WTC11 (cell line): ENCODE results near the gene GALNT11. TPM values are rescaled to one million over a fixed set of nuclear protein-coding genes. Genes with fewer than 3 reads are reported as not detected.
"Not testable (repeated sequence)": the region's sequence is repeated elsewhere in the genome, so short reads cannot be mapped to it uniquely, and the experiment has no call there.

Source experiments
- ATAC-seq: fragments of 200-7000 bp; cut with Tn5 transposase; 2 replicates; pipeline ENCODE4 v1.10.0; 2021; ENCODE audit warnings: mild to moderate bottlenecking, moderate library complexity
- CTCF ChIA-PET: fragments of 300-600 bp; sonication (Branson Sonifier 250); formaldehyde crosslinking; loops from one replicate; lab custom pipeline; 2021; ENCODE audit warnings: antibody characterized with exemption; lab: Charles Lee
- POLR2A ChIA-PET: fragments of 350-600 bp; sonication (Branson Sonifier 250); formaldehyde crosslinking; loops from one replicate; lab custom pipeline; 2021; ENCODE audit warnings: antibody characterized with exemption; lab: Charles Lee
- DNase-seq: peaks from one replicate; pipeline ENCODE4 v3.0.0; 2021; ENCODE audit warnings: low spot score
- H3K27ac Mint-ChIP-seq: 2 replicates; pipeline ENCODE4 v1.8.0; 2021; ENCODE audit warnings: mixed read lengths
- H3K27me3 Mint-ChIP-seq: 2 replicates; pipeline ENCODE4 v1.8.0; 2021; ENCODE audit warnings: low read depth, mild to moderate bottlenecking, moderate library complexity, mixed read lengths
- H3K36me3 Mint-ChIP-seq: 2 replicates; pipeline ENCODE4 v1.8.0; 2021; ENCODE audit warnings: mixed read lengths
- H3K4me1 Mint-ChIP-seq: 2 replicates; pipeline ENCODE4 v1.8.0; 2022; ENCODE audit warnings: mixed read lengths
- H3K4me3 Mint-ChIP-seq: 2 replicates; pipeline ENCODE4 v1.8.0; 2021; ENCODE audit warnings: mild to moderate bottlenecking, moderate library complexity, mixed read lengths
- H3K9me3 Mint-ChIP-seq: 2 replicates; pipeline ENCODE4 v1.8.0; 2021; ENCODE audit warnings: mixed read lengths
- CREM ChIP-seq: sonication (generic); formaldehyde crosslinking; IDR thresholded peaks from 2 replicates; pipeline ENCODE4 v1.8.1; 2022; ENCODE audit warnings: mild to moderate bottlenecking, missing genetic modification reagents, moderate library complexity
- FOXK1 ChIP-seq: sonication (generic); formaldehyde crosslinking; IDR thresholded peaks from 2 replicates; pipeline ENCODE4 v1.8.0; 2022; ENCODE audit warnings: mild to moderate bottlenecking, moderate library complexity, missing genetic modification reagents
- IRF2 ChIP-seq: sonication (generic); formaldehyde crosslinking; IDR thresholded peaks from 2 replicates; pipeline ENCODE4 v1.8.0; 2022; ENCODE audit warnings: low read depth, missing genetic modification reagents, borderline replicate concordance
- JUN ChIP-seq: sonication (generic); formaldehyde crosslinking; IDR thresholded peaks from 2 replicates; pipeline ENCODE4 v1.8.0; 2023; ENCODE audit warnings: mild to moderate bottlenecking, missing genetic modification reagents
- NFE2L1 ChIP-seq: sonication (generic); formaldehyde crosslinking; IDR thresholded peaks from 2 replicates; pipeline ENCODE4 v1.8.1; 2023; ENCODE audit warnings: missing genetic modification reagents
- OVOL2 ChIP-seq: fragments of 250-450 bp; sonication (Bioruptor Pico); IDR thresholded peaks from 2 replicates; pipeline ENCODE4 v1.9.0; 2021; ENCODE audit warnings: mild to moderate bottlenecking, borderline replicate concordance
- SMAD4 ChIP-seq: sonication (generic); formaldehyde crosslinking; IDR thresholded peaks from 2 replicates; pipeline ENCODE4 v1.8.0; 2022; ENCODE audit warnings: mild to moderate bottlenecking, missing genetic modification reagents
- ZMAT4 ChIP-seq: fragments of 250-450 bp; sonication (Bioruptor Pico); IDR thresholded peaks from 2 replicates; pipeline ENCODE4 v1.9.0; 2021; ENCODE audit warnings: mild to moderate bottlenecking
- ZNF138 ChIP-seq: sonication (generic); formaldehyde crosslinking; conservative IDR thresholded peaks from 2 replicates; pipeline ENCODE4 v1.8.1; 2022; ENCODE audit warnings: mild to moderate bottlenecking, moderate library complexity, missing genetic modification reagents
- ZNF263 ChIP-seq: sonication (generic); formaldehyde crosslinking; IDR thresholded peaks from 2 replicates; pipeline ENCODE4 v1.8.1; 2022; ENCODE audit warnings: low read depth, mild to moderate bottlenecking, moderate library complexity, missing genetic modification reagents
- ZNF396 ChIP-seq: fragments of 250-450 bp; sonication (Bioruptor Pico); IDR thresholded peaks from 2 replicates; pipeline ENCODE4 v1.8.0; 2021; ENCODE audit warnings: mild to moderate bottlenecking, moderate library complexity, borderline replicate concordance
- total RNA-seq: library from RNA; stranded (reverse); gene quantifications from 3 replicates; pipeline ENCODE4 v1.2.3, GENCODE V29; 2021
- TF ChIP-seq, protein P1 (sequence below): sonication (generic); formaldehyde crosslinking; IDR thresholded peaks from 2 replicates; pipeline ENCODE4 v1.8.1; 2023; ENCODE audit warnings: mild to moderate bottlenecking, missing genetic modification reagents, borderline replicate concordance
- TF ChIP-seq, protein P2 (sequence below): sonication (generic); formaldehyde crosslinking; IDR thresholded peaks from 2 replicates; pipeline ENCODE4 v1.8.1; 2023; ENCODE audit warnings: mild to moderate bottlenecking, moderate library complexity, missing genetic modification reagents
- TF ChIP-seq, protein P3 (sequence below): fragments of 200-600 bp; IDR thresholded peaks from 2 replicates; pipeline ENCODE4 v1.8.0; 2022; ENCODE audit warnings: antibody characterized with exemption

GALNT11 gene
- total RNA-seq, 1 experiment from 2014 or later: 24.0 TPM

DNA sequence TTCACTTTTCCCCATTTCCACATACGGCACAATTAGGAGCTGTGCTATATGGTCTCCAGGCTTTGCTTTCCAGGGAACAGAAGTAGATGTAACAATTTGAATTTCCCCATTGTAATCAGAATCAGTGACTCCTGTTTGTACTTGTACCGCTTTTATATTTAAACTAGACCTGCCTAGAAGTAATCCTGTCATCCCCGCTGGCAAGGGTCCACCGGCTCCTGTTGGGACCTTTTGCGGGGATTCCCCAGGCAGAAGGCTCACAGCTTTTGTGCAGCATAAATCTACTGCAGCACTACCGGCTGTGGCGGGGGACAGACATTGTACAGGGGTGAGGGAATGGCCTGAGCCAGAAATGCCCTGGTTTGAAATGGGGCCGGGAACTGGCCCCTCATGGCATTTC lies 17.6 kb downstream of the GALNT11 start:
- H3K27ac Mint-ChIP-seq, H3K4me3 Mint-ChIP-seq, POLR2A ChIA-PET, ATAC-seq, H3K4me1 Mint-ChIP-seq, DNase-seq, CTCF ChIA-PET, H3K27me3 Mint-ChIP-seq: not testable (repeated sequence)
- H3K9me3 Mint-ChIP-seq: peaks cover 77% of the 10 kb centered on the region
- peaks cover 70% of the 10 kb centered on the region for H3K36me3 Mint-ChIP-seq

GRCh38 chr7:152044909-152045308 lies 19.4 kb downstream of the GALNT11 start:
- H3K4me1 Mint-ChIP-seq, POLR2A ChIA-PET, CTCF ChIA-PET, H3K27ac Mint-ChIP-seq, ATAC-seq, H3K4me3 Mint-ChIP-seq, H3K27me3 Mint-ChIP-seq, DNase-seq: not testable (repeated sequence)
- Mint-ChIP-seq H3K9me3 (peaks cover 70% of the 10 kb centered on the region), H3K36me3 (peaks cover 62% of the 10 kb centered on the region)

GRCh38 chr7:152046531-152046930 lies 21.1 kb downstream of the GALNT11 start:
- ChIA-PET POLR2A (no interaction called here), CTCF (no interaction called here)
- ATAC-seq (no peak), DNase-seq (no peak)
- no peak overlapping the region for H3K4me3 Mint-ChIP-seq
- TF ChIP-seq NFE2L1: no peak
- no peak for TF ChIP-seq FOXK1 (CRISPR knock-in tag)
- TF ChIP-seq, protein P1, sequence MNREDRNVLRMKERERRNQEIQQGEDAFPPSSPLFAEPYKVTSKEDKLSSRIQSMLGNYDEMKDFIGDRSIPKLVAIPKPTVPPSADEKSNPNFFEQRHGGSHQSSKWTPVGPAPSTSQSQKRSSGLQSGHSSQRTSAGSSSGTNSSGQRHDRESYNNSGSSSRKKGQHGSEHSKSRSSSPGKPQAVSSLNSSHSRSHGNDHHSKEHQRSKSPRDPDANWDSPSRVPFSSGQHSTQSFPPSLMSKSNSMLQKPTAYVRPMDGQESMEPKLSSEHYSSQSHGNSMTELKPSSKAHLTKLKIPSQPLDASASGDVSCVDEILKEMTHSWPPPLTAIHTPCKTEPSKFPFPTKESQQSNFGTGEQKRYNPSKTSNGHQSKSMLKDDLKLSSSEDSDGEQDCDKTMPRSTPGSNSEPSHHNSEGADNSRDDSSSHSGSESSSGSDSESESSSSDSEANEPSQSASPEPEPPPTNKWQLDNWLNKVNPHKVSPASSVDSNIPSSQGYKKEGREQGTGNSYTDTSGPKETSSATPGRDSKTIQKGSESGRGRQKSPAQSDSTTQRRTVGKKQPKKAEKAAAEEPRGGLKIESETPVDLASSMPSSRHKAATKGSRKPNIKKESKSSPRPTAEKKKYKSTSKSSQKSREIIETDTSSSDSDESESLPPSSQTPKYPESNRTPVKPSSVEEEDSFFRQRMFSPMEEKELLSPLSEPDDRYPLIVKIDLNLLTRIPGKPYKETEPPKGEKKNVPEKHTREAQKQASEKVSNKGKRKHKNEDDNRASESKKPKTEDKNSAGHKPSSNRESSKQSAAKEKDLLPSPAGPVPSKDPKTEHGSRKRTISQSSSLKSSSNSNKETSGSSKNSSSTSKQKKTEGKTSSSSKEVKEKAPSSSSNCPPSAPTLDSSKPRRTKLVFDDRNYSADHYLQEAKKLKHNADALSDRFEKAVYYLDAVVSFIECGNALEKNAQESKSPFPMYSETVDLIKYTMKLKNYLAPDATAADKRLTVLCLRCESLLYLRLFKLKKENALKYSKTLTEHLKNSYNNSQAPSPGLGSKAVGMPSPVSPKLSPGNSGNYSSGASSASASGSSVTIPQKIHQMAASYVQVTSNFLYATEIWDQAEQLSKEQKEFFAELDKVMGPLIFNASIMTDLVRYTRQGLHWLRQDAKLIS: no peak
- TF ChIP-seq ZMAT4 (CRISPR knock-in tag): no peak
- no peak for TF ChIP-seq CREM (CRISPR knock-in tag)
- TF ChIP-seq, protein P2, sequence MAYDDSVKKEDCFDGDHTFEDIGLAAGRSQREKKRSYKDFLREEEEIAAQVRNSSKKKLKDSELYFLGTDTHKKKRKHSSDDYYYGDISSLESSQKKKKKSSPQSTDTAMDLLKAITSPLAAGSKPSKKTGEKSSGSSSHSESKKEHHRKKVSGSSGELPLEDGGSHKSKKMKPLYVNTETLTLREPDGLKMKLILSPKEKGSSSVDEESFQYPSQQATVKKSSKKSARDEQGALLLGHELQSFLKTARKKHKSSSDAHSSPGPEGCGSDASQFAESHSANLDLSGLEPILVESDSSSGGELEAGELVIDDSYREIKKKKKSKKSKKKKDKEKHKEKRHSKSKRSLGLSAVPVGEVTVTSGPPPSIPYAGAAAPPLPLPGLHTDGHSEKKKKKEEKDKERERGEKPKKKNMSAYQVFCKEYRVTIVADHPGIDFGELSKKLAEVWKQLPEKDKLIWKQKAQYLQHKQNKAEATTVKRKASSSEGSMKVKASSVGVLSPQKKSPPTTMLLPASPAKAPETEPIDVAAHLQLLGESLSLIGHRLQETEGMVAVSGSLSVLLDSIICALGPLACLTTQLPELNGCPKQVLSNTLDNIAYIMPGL (CRISPR knock-in tag): no peak
- no peak for TF ChIP-seq OVOL2
- no peak for TF ChIP-seq ZNF396 (CRISPR knock-in tag)
- TF ChIP-seq SMAD4 (CRISPR knock-in tag): no peak
- H3K9me3 Mint-ChIP-seq: peaks cover 56% of the 10 kb centered on the region
- H3K27ac Mint-ChIP-seq: no peak overlapping the region
- no peaks in the 10 kb centered on the region for H3K27me3 Mint-ChIP-seq
- H3K36me3 Mint-ChIP-seq: peaks cover 53% of the 10 kb centered on the region
- peaks cover 17% of the 10 kb centered on the region for H3K4me1 Mint-ChIP-seq

GRCh38 chr7:152048051-152048450 lies 22.6 kb downstream of the GALNT11 start:
- TF ChIP-seq ZNF138 (CRISPR knock-in tag) (no peak), JUN (CRISPR knock-in tag) (no peak), ZNF263 (no peak), IRF2 (CRISPR knock-in tag) (no peak)
- TF ChIP-seq, protein P3, sequence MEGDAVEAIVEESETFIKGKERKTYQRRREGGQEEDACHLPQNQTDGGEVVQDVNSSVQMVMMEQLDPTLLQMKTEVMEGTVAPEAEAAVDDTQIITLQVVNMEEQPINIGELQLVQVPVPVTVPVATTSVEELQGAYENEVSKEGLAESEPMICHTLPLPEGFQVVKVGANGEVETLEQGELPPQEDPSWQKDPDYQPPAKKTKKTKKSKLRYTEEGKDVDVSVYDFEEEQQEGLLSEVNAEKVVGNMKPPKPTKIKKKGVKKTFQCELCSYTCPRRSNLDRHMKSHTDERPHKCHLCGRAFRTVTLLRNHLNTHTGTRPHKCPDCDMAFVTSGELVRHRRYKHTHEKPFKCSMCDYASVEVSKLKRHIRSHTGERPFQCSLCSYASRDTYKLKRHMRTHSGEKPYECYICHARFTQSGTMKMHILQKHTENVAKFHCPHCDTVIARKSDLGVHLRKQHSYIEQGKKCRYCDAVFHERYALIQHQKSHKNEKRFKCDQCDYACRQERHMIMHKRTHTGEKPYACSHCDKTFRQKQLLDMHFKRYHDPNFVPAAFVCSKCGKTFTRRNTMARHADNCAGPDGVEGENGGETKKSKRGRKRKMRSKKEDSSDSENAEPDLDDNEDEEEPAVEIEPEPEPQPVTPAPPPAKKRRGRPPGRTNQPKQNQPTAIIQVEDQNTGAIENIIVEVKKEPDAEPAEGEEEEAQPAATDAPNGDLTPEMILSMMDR: no peak
- H3K9me3 Mint-ChIP-seq: peaks cover 52% of the 10 kb centered on the region
- H3K27ac Mint-ChIP-seq: no peak overlapping the region
- H3K27me3 Mint-ChIP-seq: no peaks in the 10 kb centered on the region
- peaks cover 50% of the 10 kb centered on the region for H3K36me3 Mint-ChIP-seq
- CTCF ChIA-PET: no interaction called here
- no peak overlapping the region for H3K4me3 Mint-ChIP-seq
- no peak for DNase-seq
- POLR2A ChIA-PET: no interaction called here
- no peak for ATAC-seq
- peaks cover 25% of the 10 kb centered on the region for H3K4me1 Mint-ChIP-seq
